GM23338 (cell line): ENCODE results near the gene RPL22.

Experiments
- CTCF ChIP-seq, 2 experiments: fragments of 200-600 bp in 1 of 2; sonication (generic) in 1 of 2; conservative IDR thresholded peaks; 2 replicates each; pipeline versions ENCODE4 v1.5.1 to v1.6.1; 2016 to 2017; ENCODE audit warnings: antibody characterized with exemption in 2 of 2, low read depth in 2 of 2, mild to moderate bottlenecking in 2 of 2, moderate library complexity in 1 of 2
- EZH2 ChIP-seq: fragments of 200-600 bp; sonication (generic); IDR thresholded peaks from one replicate; pipeline ENCODE4 v1.8.0; 2017; ENCODE audit warnings: antibody characterized with exemption, mild to moderate bottlenecking, low read depth; ENCODE audit not compliant: unreplicated experiment
- EZH2phosphoT487 ChIP-seq: fragments of 200-600 bp; sonication (generic); IDR thresholded peaks from one replicate; pipeline ENCODE4 v1.8.1; 2018; ENCODE audit warnings: antibody characterized with exemption; ENCODE audit not compliant: unreplicated experiment
- POLR2AphosphoS5 ChIP-seq: IDR thresholded peaks from 2 replicates; pipeline ENCODE4 v1.6.1; 2016; ENCODE audit warnings: antibody characterized with exemption, low read depth
- REST ChIP-seq: IDR thresholded peaks from one replicate; pipeline ENCODE4 v1.6.1; 2018; ENCODE audit warnings: antibody characterized with exemption; ENCODE audit not compliant: unreplicated experiment

- TF ChIP-seq CTCF (conservative IDR thresholded peaks at IDR 0.05; ENCODE audit: low read depth in 2 of 2) (no peak), EZH2phosphoT487 (no peak), EZH2 (no peak), REST (no peak), POLR2AphosphoS5 (no peak)
Observed at GRCh38 chr1:6145864-6146410, 53.5 kb downstream of the RPL22 start.
